ACHN (cell line): ENCODE results near the gene ARMC2.
A peak's percentile ranks its signal among the peaks of the same experiment; 100 is the strongest.
"Not testable (repeated sequence)": the region's sequence is repeated elsewhere in the genome, so short reads cannot be mapped to it uniquely, and the experiment has no call there.

ENCODE experiments used
- DNase-seq: peaks from one replicate; pipeline ENCODE4 v3.0.0-alpha.2; 2015
- in situ Hi-C: cut with HindIII; loops from 2 replicates; pipeline ENCODE4 v1.10.0; 2017; ENCODE audit warnings: low sequenced_read_pairs, low pct_ligation_motif_present, low pct_unique_long_range_greater_than_20kb

ARMC2 gene

DNA sequence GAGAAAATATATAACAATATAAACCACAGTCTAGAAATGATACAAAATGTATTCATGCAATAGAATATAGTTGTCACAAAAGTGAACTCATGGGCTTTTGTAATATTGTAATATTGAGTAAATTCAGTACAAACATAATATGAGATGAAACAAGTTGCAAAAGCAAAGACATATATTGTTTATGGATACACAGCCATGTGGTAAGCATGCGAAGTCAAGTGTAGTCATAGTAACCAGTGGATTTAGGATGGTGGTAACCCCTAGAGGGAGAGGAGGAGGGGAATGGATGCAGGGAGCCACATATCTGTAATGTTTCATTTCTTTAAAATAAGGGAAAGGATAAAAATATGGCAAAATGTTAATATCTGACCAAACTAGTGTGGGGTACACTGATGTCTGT is 47.3 kb downstream of the ARMC2 start:
- in situ Hi-C loops, result no loop called here
- DNase-seq, result no peak

DNA sequence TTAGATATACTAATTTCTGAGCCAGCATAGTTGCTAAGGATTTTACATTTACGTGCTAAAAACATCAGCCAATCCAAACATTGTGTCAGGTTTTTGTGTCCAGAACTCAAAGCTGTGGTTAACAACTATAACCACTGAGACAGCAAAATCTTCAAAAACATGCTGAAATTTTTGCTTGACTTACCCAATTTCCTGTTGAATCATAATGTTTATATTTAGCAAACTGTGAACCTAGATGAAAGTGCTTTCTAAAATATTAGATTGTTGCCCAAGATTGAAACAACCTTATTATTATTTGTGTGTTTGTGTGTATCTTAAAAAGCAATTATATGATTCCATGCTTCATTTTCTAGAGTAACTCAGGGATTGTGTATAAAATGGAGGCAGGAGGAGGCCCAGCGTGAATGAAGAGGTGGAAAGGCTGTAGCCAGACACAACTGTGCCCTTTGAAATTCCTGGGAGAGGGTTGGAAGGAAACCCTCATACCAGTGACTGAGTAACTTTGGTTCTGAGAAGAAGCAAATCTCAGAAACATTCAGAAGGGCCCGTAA is 48.0 kb downstream of the ARMC2 start:
- in situ Hi-C loops, result no loop called here
- peak; percentile 1 for DNase-seq

- peak; percentile 21 for DNase-seq
- in situ Hi-C loops, result no loop called here
Measured at GRCh38 chr6:108897371-108897770, 49.1 kb downstream of the ARMC2 start.

DNA sequence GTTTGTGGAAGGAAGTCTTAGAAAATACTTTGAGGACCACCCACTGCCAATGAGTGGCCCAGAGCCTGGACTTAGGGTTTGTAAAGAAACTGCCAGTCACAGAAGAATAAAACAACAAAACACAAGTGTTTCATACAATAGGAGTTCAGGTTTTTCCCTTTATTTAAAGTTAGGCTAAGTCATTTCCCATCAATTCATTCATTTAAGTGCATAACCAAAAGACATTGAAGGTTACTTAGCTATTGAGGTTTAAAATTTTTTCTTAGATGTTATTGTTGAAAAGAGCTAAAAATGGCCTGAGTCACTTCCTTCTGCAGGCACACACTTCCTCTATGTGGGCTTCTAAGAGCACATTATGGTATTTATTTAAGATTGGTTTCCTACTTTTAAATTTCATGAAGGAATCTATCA is 54.2 kb downstream of the ARMC2 start:
- in situ Hi-C loops, result no loop called here
- no peak for DNase-seq

- DNase-seq, result no peak
- in situ Hi-C loops, result no loop called here
Measured at GRCh38 chr6:108903796-108904195, 55.6 kb downstream of the ARMC2 start.

DNA sequence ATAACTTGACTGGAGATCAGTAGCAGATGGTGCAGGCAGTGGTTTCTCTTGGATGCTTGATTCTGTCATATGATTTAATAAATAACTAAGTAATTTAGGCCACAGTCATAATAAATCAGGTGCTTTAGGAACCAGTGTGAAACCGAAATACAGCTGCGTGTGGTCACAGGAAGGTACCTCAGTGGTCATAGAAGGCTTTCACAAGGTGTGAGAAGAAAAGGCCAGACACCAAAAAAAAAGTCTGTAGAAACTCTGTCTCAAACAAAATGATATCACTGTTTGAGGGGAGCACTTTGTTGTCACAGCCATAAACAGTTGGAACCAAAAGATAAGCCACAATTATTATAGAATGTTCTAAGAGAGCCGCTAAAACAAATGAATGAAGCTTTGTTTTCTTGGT is 56.5 kb downstream of the ARMC2 start:
- DNase-seq, result no peak
- in situ Hi-C loops, result no loop called here

GRCh38 chr6:108914235-108915022 is 66.2 kb downstream of the ARMC2 start:
- peak; percentile 39 for DNase-seq
- in situ Hi-C loops, result no loop called here

DNA sequence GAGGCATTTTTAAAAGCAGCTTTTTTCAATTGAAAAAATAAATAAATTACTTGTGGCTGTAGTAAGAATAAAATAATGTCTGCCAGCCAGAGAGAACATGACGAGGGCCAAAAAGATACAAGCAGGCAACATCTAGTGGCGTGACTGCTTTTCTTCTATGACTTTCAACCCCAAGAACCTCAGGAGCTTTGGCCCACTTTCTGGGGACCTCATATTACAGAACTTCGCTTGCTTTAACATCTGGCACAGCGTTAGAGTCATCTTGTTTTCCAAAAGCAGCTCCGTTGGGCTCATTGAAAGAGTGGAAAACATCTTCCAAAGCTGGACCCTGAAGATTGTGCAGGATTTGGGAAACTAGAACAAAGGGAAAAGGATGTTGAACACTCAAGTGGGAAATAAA is 67.0 kb downstream of the ARMC2 start:
- no peak for DNase-seq
- in situ Hi-C loops, result no loop called here

GRCh38 chr6:108916026-108916686 is 67.9 kb downstream of the ARMC2 start:
- DNase-seq, result no peak
- in situ Hi-C loops, result no loop called here

- no peak for DNase-seq
- in situ Hi-C loops, result no loop called here
Measured at GRCh38 chr6:108920751-108921150, 72.5 kb downstream of the ARMC2 start.

DNA sequence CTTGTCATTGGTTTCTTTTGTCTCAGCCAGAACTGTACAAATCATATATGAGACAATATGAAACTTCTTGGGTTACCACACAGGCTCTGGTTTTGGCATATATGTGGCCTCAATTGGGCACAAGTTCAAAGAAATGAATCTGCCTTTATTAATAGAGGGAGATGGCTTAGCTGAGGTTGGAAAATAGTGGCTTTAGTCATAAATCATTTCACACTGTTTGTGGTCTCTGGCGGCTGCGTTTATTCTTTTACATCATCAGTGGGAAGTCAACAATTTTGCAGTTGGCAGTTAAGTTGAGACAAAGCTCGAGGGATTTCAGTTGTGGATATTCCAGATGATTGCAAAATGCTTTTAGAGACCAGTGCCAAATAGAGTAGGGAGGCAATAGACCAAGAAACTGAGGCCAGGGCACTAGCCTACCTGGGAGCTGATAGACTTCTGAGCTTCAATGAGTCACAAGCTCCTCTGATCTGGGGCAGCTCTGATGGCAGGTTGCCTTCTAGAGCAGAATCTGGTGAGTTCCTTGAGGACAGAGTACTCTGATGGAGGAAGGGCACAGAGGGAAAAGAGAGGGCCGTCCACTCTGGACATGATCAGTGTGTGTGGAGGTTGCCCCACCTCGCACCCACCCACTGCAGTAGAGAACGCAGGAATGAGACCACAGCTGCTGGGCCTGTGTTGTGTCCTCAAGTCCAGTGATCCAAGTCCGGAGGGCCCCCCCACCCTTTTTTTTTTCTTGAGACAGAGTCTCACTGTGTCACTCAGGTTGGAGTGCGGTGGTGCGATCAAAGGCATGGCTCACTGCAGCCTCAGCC is 73.5 kb downstream of the ARMC2 start:
- in situ Hi-C loops, result no loop called here
- no peak for DNase-seq

DNA sequence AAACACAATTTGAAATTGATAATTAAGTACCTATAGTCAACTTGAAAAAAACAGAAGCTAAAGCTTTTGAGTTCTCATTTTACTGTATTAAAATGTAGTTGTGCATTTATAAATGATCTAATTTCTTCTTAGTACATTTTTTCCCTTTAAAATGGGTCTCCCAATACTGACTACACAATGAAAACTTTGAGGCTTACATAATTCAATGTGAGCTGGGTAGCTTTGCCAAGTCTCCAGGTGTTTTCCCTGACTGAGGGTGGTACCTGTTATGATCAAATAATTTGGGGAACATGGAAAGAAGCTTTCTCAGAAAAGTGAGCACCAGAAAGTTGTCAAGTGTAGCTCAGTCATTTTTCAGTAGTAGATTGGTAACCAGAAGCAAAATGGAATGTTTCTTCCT is 74.3 kb downstream of the ARMC2 start:
- in situ Hi-C loops, result no loop called here
- no peak for DNase-seq

DNA sequence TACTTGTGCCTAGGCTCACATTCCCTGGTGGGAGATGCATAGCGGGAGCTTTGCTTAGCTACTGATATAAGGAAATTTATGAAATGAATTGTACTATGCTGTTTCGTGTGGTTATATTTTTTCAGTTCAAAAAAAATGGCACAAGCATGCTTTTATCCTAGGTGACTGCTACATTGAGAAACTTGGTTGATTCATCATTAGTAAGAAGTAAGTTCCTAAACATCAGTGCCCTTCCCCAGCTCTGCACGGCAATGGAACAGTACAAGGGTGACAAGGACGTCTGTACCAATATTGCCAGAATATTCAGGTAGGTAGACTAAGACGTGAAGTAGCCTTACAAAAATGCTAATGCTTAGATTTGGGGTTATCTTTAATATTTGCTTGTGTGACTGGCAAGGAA is 79.7 kb downstream of the ARMC2 start:
- DNase-seq, result no peak
- in situ Hi-C loops, result no loop called here

DNA sequence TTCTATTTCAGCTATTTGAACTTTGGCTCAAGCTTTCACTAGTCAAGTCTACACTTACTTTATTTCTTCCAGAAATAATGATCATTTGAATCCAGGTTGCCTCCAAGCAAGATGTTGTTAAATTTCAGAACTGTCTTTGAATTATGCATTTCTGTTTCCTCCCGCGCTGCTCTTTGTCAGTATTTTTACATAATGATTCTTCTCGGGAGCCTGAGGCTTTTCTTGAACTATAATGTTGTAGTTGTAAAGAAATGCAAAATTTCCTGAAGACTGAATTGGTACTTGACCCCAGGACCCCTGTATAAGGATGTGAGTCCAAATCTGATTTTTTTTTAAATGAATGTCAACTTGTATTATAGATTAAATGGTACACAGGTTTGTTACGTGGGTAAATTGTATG is 80.4 kb downstream of the ARMC2 start:
- in situ Hi-C loops, result no loop called here
- no peak for DNase-seq

DNA sequence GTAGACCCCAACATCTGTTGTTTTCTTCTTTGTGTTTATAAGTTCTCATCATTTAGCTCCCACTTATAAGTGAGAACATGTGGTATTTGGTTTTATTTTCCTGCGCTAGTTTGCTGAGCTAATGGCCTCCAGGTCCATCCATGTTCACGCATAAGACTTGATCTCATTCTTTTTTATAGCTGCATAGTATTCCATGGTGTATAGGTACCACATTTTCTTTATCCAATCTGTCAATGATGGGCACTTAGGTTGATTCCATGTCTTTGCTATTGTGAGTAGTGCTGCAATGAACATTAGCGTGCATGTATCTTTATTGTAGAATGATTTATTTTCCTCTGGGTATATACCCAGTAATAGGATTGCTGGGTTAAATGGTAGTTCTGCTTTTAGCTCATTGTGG is 82.9 kb downstream of the ARMC2 start:
- in situ Hi-C loops, DNase-seq: not testable (repeated sequence)

- in situ Hi-C loops, result no loop called here
- no peak for DNase-seq
Measured at GRCh38 chr6:108937170-108937569, 88.9 kb downstream of the ARMC2 start.

GRCh38 chr6:108940741-108941140 is 92.5 kb downstream of the ARMC2 start:
- no peak for DNase-seq
- in situ Hi-C loops, result no loop called here

GRCh38 chr6:108941281-108941680 is 93.1 kb downstream of the ARMC2 start:
- in situ Hi-C loops, result no loop called here
- DNase-seq, result no peak

DNA sequence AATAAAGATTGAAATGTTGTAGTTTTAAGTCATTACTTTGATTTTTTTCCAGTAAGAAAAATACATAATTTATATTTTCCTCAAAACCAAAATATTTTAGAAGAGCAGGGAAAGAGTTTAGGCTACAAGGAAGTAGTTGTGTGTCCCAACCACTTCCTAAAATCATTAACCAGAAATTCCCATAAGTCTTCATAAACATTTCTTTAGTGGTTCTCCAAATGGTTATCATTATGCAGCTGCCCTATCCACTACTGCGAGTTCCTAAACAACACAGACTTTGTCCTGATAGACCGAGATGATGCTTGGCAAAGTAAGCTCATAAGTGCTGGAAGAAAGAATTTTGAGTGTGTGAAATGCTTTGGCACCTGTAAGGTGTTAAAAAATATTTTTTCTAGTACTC is 93.6 kb downstream of the ARMC2 start:
- in situ Hi-C loops, result no loop called here
- no peak for DNase-seq
